ENCODE data around the gene ARL5C. TPM values are rescaled to one million over a fixed set of nuclear protein-coding genes. Genes with fewer than 3 reads are reported as not detected.

The ARL5C gene
- total RNA-seq, 1 experiment from 2014 or later, result not detected

- Histone ChIP-seq H2BK15ac (ENCODE audit: low read depth, low read length) (no peak overlapping the region), H3K23ac (ENCODE audit: insufficient read length, low read depth, low read length) (no peak overlapping the region), H3K27ac (ENCODE audit: insufficient read length, low read depth, low read length) (no peak overlapping the region), H3K4me2 (ENCODE audit: insufficient read depth, insufficient read length, low read length) (no peak overlapping the region), H3K23me2 (ENCODE audit: insufficient read length, low read depth, low read length, poor library complexity, severe bottlenecking) (no peaks in the 10 kb centered on the region), H4K5ac (ENCODE audit: insufficient read length, low read depth, low read length) (no peak overlapping the region), H3K14ac (ENCODE audit: insufficient read depth, low read length) (no peak overlapping the region; the same call in 1 of the 2 replicates), H4K8ac (replicated peaks; ENCODE audit: insufficient read length, low read depth, low read length) (no peak overlapping the region), H3K27me3 (ENCODE audit: insufficient read depth, low read length) (no peaks in the 10 kb centered on the region), H2BK20ac (ENCODE audit: low read depth, low read length, poor library complexity, severe bottlenecking) (no peak overlapping the region), H2BK5ac (ENCODE audit: insufficient read length, low read length) (no peak overlapping the region), H3K4me1 (ENCODE audit: insufficient read depth, low read length) (no peaks in the 10 kb centered on the region; the same call in 1 of the 2 replicates), H4K20me1 (ENCODE audit: control insufficient read depth, insufficient read depth, insufficient read length) (no peaks in the 10 kb centered on the region), H2BK12ac (ENCODE audit: insufficient read length, low read depth, low read length) (no peak overlapping the region), H3K4ac (ENCODE audit: low read depth, low read length) (no peak overlapping the region), H2AK5ac (ENCODE audit: insufficient read length, low read length) (no peak overlapping the region), H3K56ac (ENCODE audit: insufficient read length, low read depth, low read length) (no peak overlapping the region), H3K9ac (ENCODE audit: extremely low read depth, insufficient read length, low read length) (no peak overlapping the region), H3T11ph (ENCODE audit: low read length) (no peak overlapping the region), H4K91ac (ENCODE audit: insufficient read length, low read depth, low read length) (no peak overlapping the region), H3K79me2 (ENCODE audit: insufficient read depth, low read length) (no peaks in the 10 kb centered on the region), H2BK120ac (ENCODE audit: low read depth, low read length, poor library complexity, severe bottlenecking) (no peak overlapping the region), H3K9me3 (ENCODE audit: control insufficient read depth, low read depth, low read length) (no peaks in the 10 kb centered on the region), H3K79me1 (ENCODE audit: insufficient read depth, low read depth, low read length, poor library complexity, severe bottlenecking) (no peaks in the 10 kb centered on the region), H3K18ac (ENCODE audit: insufficient read length, low read depth, low read length) (no peak overlapping the region), H2AFZ (ENCODE audit: low read length) (no peak overlapping the region)
- Mint-ChIP-seq H3K9me3 (no peaks in the 10 kb centered on the region; a peak in 1 of 5 replicates), H3K4me3 (no peak overlapping the region; a peak in 1 of 5 replicates), H3K36me3 (ENCODE audit: insufficient read depth in 1 of 3, low read depth in 3 of 3) (no peaks in the 10 kb centered on the region; a peak in 2 of 7 replicates), H3K4me1 (peaks cover 8 to 9% of the 10 kb centered on the region in 2 experiments; a peak in 3 of 4 replicates), H3K27ac (peak overlapping the region; percentile 41 to 62 (median 58); a peak in 5 of 7 replicates), H3K27me3 (ENCODE audit: low read depth) (peaks cover 5% of the 10 kb centered on the region)
- no peak for DNase-seq
- TF ChIP-seq CTCF (conservative IDR thresholded peaks at IDR 0.05), result no peak
- WGBS (ENCODE audit: extremely low coverage, insufficient read length, low lambda C conversion rate), result no CpG with 5 or more reads among the region's 7 CpGs
These were observed 33.8 kb downstream of the ARL5C start for GRCh38 chr17:39132192-39132610.
